H1 (cell line): ENCODE data around the gene BTBD9. TPM values are rescaled to one million over a fixed set of nuclear protein-coding genes. Genes with fewer than 3 reads are reported as not detected.
"Not testable (repeated sequence)": the region's sequence is repeated elsewhere in the genome, so short reads cannot be mapped to it uniquely, and the experiment has no call there.

Experiments used
- CTCF ChIA-PET: fragments of 300-600 bp; sonication (Branson Sonifier 250); formaldehyde crosslinking; loops from one replicate; lab custom pipeline; 2021; ENCODE audit not compliant: partially characterized antibody; lab: Charles Lee
- POLR2A ChIA-PET: fragments of 300-600 bp; sonication (Branson Sonifier 250); formaldehyde crosslinking; loops from one replicate; lab custom pipeline; 2021; ENCODE audit warnings: inconsistent platforms; ENCODE audit not compliant: partially characterized antibody; lab: Charles Lee
- DNase-seq, 2 experiments: peaks; one replicate each; pipeline versions ENCODE4 v3.0.0 to v3.0.0-alpha.2; 2010 to 2022; ENCODE audit warnings: low spot score in 2 of 2, low read depth in 1 of 2, mixed read lengths in 1 of 2
- FAIRE-seq: peaks from 2 replicates; lab custom pipeline; 2011; peaks lifted over from hg19 to GRCh38; lab: Jason Lieb, UNC
- H2AFZ ChIP-seq: 2 replicates; pipeline ENCODE4 v1.8.1; 2012; ENCODE audit warnings: low read length, inconsistent platforms
- H2AK5ac ChIP-seq: 2 replicates; pipeline ENCODE4 v1.6.1; 2013; ENCODE audit warnings: low read depth, low read length
- H2BK120ac ChIP-seq: replicated peaks from 2 replicates; pipeline ENCODE3; 2013; ENCODE audit warnings: low read depth, low read length, inconsistent platforms
- H2BK12ac ChIP-seq: 2 replicates; pipeline ENCODE4 v1.6.1; 2013; ENCODE audit warnings: low read depth, low read length
- H2BK15ac ChIP-seq: 2 replicates; pipeline ENCODE4 v1.6.1; 2013; ENCODE audit warnings: low read length
- H2BK20ac ChIP-seq: 2 replicates; pipeline ENCODE4 v1.6.1; 2013; ENCODE audit warnings: low read length
- H2BK5ac ChIP-seq: 2 replicates; pipeline ENCODE4 v1.6.1; 2013; ENCODE audit warnings: low read depth, low read length
- H3K14ac ChIP-seq: 2 replicates; pipeline ENCODE4 v1.6.1; 2013; ENCODE audit warnings: inconsistent platforms; ENCODE audit not compliant: insufficient read length
- H3K18ac ChIP-seq: 2 replicates; pipeline ENCODE4 v1.6.1; 2013; ENCODE audit warnings: low read length; ENCODE audit errors: extremely low read depth
- H3K23ac ChIP-seq: 2 replicates; pipeline ENCODE4 v1.6.1; 2013; ENCODE audit warnings: inconsistent platforms; ENCODE audit not compliant: insufficient read length
- H3K23me2 ChIP-seq: 2 replicates; pipeline ENCODE4 v1.6.1; 2013; ENCODE audit warnings: low read depth, low read length
- H3K27ac ChIP-seq: 2 replicates; pipeline ENCODE4 v1.6.1; 2011; ENCODE audit warnings: low read depth, low read length, inconsistent platforms
- H3K27me3 ChIP-seq, 4 experiments: replicated peaks in 1 of 4; 1 replicate in 1 of 4; 2 replicates in 3 of 4; pipeline versions ENCODE4 v1.6.1 to v1.8.1; 2011 to 2013; ENCODE audit warnings: low read length in 3 of 4, mild to moderate bottlenecking in 3 of 4, inconsistent platforms in 2 of 4, mixed read lengths in 2 of 4, moderate library complexity in 1 of 4; ENCODE audit not compliant: control insufficient read depth in 3 of 4, insufficient read depth in 3 of 4; ENCODE audit errors: extremely low read depth in 1 of 4
- H3K36me3 ChIP-seq, 4 experiments: 2 replicates each; pipeline versions ENCODE4 v1.6.1 to v1.8.1; 2011 to 2013; ENCODE audit warnings: mild to moderate bottlenecking in 4 of 4, low read length in 3 of 4, moderate library complexity in 2 of 4, control low read depth in 1 of 4, inconsistent platforms in 1 of 4; ENCODE audit not compliant: insufficient read depth in 4 of 4, control insufficient read depth in 2 of 4
- H3K4ac ChIP-seq: replicated peaks from 2 replicates; pipeline ENCODE3; 2013; ENCODE audit warnings: low read length, low read depth, mixed read lengths, inconsistent platforms; ENCODE audit not compliant: insufficient read length
- H3K4me1 ChIP-seq, 4 experiments: replicated peaks in 1 of 4; 1 replicate in 1 of 4; 2 replicates in 3 of 4; pipeline versions ENCODE4 v1.6.1 to v1.8.1; 2011 to 2013; ENCODE audit warnings: low read length in 3 of 4, inconsistent platforms in 2 of 4, mixed read lengths in 1 of 4; ENCODE audit not compliant: insufficient read depth in 4 of 4, control insufficient read depth in 3 of 4
- H3K4me2 ChIP-seq, 2 experiments: 2 replicates each; pipeline versions ENCODE4 v1.6.1 to v1.8.1; 2011 to 2013; ENCODE audit warnings: low read depth in 2 of 2, low read length in 2 of 2, control low read depth in 1 of 2, inconsistent platforms in 1 of 2, mild to moderate bottlenecking in 1 of 2; ENCODE audit not compliant: insufficient read depth in 1 of 2
- H3K4me3 ChIP-seq, 4 experiments: fragments of 200-600, 300-600 bp in 1 of 4; sonication (generic), shearing (Covaris generic), sonication (Bioruptor Twin) in 1 of 4; 2 replicates each; pipeline versions ENCODE4 v1.5.1 to v1.8.1; 2011 to 2016; ENCODE audit warnings: low read length in 4 of 4, low read depth in 3 of 4, control low read depth in 2 of 4, inconsistent platforms in 2 of 4, mild to moderate bottlenecking in 2 of 4, mixed read lengths in 1 of 4, moderate library complexity in 1 of 4; ENCODE audit not compliant: insufficient read depth in 2 of 4; ENCODE audit errors: extremely low read depth in 1 of 4
- H3K56ac ChIP-seq: replicated peaks from 2 replicates; pipeline ENCODE3; 2013; ENCODE audit warnings: low read depth, mild to moderate bottlenecking, mixed read lengths, low read length, inconsistent platforms; ENCODE audit not compliant: insufficient read length
- H3K79me1 ChIP-seq: 2 replicates; pipeline ENCODE4 v1.6.1; 2013; ENCODE audit warnings: low read depth, low read length, control low read depth
- H3K79me2 ChIP-seq, 2 experiments: 2 replicates each; pipeline versions ENCODE4 v1.6.1 to v1.8.1; 2012 to 2013; ENCODE audit warnings: low read length in 2 of 2, mild to moderate bottlenecking in 2 of 2, inconsistent platforms in 1 of 2; ENCODE audit not compliant: insufficient read depth in 2 of 2, control insufficient read depth in 1 of 2
- H3K9ac ChIP-seq, 4 experiments: replicated peaks in 1 of 4; 1 replicate in 1 of 4; 2 replicates in 3 of 4; pipeline versions ENCODE4 v1.6.1 to v1.8.1; 2011 to 2013; ENCODE audit warnings: low read depth in 3 of 4, low read length in 3 of 4, control low read depth in 2 of 4, mild to moderate bottlenecking in 2 of 4, moderate library complexity in 2 of 4, inconsistent platforms in 1 of 4; ENCODE audit errors: extremely low read depth in 1 of 4
- H3K9me3 ChIP-seq, 2 experiments: 2 replicates each; pipeline versions ENCODE4 v1.6.1 to v1.8.1; 2012 to 2013; ENCODE audit warnings: mild to moderate bottlenecking in 2 of 2, moderate library complexity in 2 of 2, control low read depth in 1 of 2, inconsistent platforms in 1 of 2, low read depth in 1 of 2, low read length in 1 of 2, mixed read lengths in 1 of 2; ENCODE audit not compliant: insufficient read depth in 2 of 2
- H4K20me1 ChIP-seq, 2 experiments: replicated peaks in 1 of 2; 2 replicates each; pipeline versions ENCODE3 to v1.8.1; 2011 to 2013; ENCODE audit warnings: inconsistent platforms in 2 of 2, low read length in 2 of 2, mild to moderate bottlenecking in 1 of 2; ENCODE audit not compliant: insufficient read depth in 2 of 2, control insufficient read depth in 1 of 2
- H4K5ac ChIP-seq: 2 replicates; pipeline ENCODE4 v1.6.1; 2013; ENCODE audit warnings: low read length, low read depth, mixed read lengths, inconsistent platforms; ENCODE audit not compliant: insufficient read length
- H4K8ac ChIP-seq: 2 replicates; pipeline ENCODE4 v1.8.0; 2013; ENCODE audit warnings: mild to moderate bottlenecking, moderate library complexity, low read length, inconsistent platforms; ENCODE audit not compliant: insufficient read depth; ENCODE audit errors: extremely low read depth
- H4K91ac ChIP-seq: replicated peaks from 2 replicates; pipeline ENCODE3; 2013; ENCODE audit warnings: low read length, mixed read lengths, inconsistent platforms; ENCODE audit not compliant: insufficient read length
- WGBS, 2 experiments: shearing (Covaris generic) in 1 of 2; methylation state at CpG; one replicate each; pipeline versions ENCODE4 v1.1.6 to v1.1.7; 2013 to 2015; ENCODE audit warnings: low lambda C conversion rate in 2 of 2, mixed read lengths in 2 of 2, inconsistent platforms in 1 of 2, low coverage in 1 of 2, missing lambda C conversion rate in 1 of 2; ENCODE audit not compliant: insufficient replicate concordance in 2 of 2, insufficient coverage in 1 of 2, insufficient read length in 1 of 2; ENCODE audit errors: extremely low coverage in 1 of 2, missing lambda C conversion rate in 1 of 2; 5-methylcytosine and 5-hydroxymethylcytosine counted together
- polyA plus RNA-seq, 7 experiments: library from polyadenylated mRNA; depleted of rRNA in 3 of 7; stranded (reverse) in 5 of 7; unstranded in 2 of 7; fragments of >200 nt in 5 of 7; fragments of 200-250 nt in 2 of 7; gene quantifications; 1 replicate in 5 of 7; 2 replicates in 1 of 7; 4 replicates in 1 of 7; pipeline versions ENCODE4 v1.2.1 to v1.2.3, GENCODE V29; 2011 to 2013; ENCODE audit warnings: missing spikeins in 2 of 7, mixed read lengths in 2 of 7
- total RNA-seq: library from RNA; stranded (reverse); fragmentation: NEBNext Ultra II Directional; extraction: Animal tissue kit (Norgen Biotek cat#: 25700); gene quantifications from 2 replicates; pipeline ENCODE4 v1.2.1, GENCODE V29; 2021

Gene BTBD9
- total and polyA plus RNA-seq, 2 of the 8 experiments (the other 6 are each of a cell fraction or from before 2014, with no cell fraction given): 0.92 to 4.1 TPM

DNA sequence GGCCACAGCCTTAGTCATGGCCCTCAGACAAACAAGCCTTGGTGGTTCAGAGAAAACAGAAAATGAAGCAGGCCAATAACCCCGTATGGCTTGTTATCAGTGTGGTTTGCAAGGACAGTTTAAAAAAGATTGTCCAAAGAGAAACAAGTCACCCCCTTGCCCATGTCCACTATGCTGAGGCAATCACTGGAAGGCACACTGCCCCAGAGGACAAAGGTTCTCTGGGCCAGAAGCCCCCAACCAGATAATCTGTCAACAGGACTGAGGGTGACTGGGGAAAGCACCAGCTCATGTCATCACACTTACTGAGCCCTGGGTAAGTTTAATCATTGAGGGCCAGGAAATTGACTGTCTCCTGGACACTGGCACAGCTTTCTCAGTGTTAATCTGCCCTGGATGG is 20.4 kb downstream of the BTBD9 start:
- not testable (repeated sequence) for FAIRE-seq

DNA sequence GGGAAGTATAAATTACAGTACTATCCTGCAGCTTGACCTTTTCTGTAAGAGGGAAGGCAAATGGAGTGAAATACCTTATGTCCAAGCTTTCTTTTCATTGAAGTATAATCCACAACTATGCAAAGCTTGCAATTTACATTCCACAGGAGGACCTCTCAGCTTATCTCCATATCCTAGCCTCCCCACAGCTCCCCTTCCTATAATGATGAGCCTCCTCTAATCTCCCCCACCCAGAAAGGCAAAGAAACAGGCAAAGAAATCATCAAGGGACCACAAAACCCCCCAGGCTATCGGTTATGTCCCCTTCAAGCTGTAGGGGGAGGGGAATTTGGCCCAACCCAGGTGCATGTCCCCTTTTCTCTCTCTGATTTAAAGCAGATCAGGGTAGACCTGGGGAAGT is 21.4 kb downstream of the BTBD9 start:
- H4K91ac ChIP-seq, H3K14ac ChIP-seq, H3K36me3 ChIP-seq, H3K27me3 ChIP-seq, FAIRE-seq, H4K5ac ChIP-seq, H2AK5ac ChIP-seq, H3K4me1 ChIP-seq, H3K27ac ChIP-seq, H3K4me3 ChIP-seq, H3K23me2 ChIP-seq, H3K23ac ChIP-seq, H3K18ac ChIP-seq, H2BK120ac ChIP-seq, H2BK12ac ChIP-seq, H2AFZ ChIP-seq, H2BK20ac ChIP-seq, H3K4ac ChIP-seq, DNase-seq, H2BK5ac ChIP-seq, H4K20me1 ChIP-seq, H4K8ac ChIP-seq, H3K56ac ChIP-seq, H3K79me1 ChIP-seq, CTCF ChIA-PET, H3K9me3 ChIP-seq, H3K79me2 ChIP-seq, POLR2A ChIA-PET, H2BK15ac ChIP-seq, H3K4me2 ChIP-seq, H3K9ac ChIP-seq: not testable (repeated sequence)
- 60% methylated on average over 1 of the region's 1 CpG; no CpG with 5 or more reads in 1 of the 2 experiments for WGBS, 2 experiments

More for the DNA sequence above, 20.4 kb downstream of the BTBD9 start:
- H3K4me3 ChIP-seq, H3K79me1 ChIP-seq, H2BK20ac ChIP-seq, POLR2A ChIA-PET, H4K20me1 ChIP-seq, DNase-seq, H4K91ac ChIP-seq, H3K56ac ChIP-seq, H3K9ac ChIP-seq, H3K36me3 ChIP-seq, H3K79me2 ChIP-seq, H3K18ac ChIP-seq, H2AFZ ChIP-seq, H3K23ac ChIP-seq, H2BK5ac ChIP-seq, H4K5ac ChIP-seq, H3K27ac ChIP-seq, H3K4ac ChIP-seq, H3K4me1 ChIP-seq, H2BK120ac ChIP-seq, H3K23me2 ChIP-seq, H2BK12ac ChIP-seq, H3K9me3 ChIP-seq, H4K8ac ChIP-seq, H2BK15ac ChIP-seq, H3K14ac ChIP-seq, CTCF ChIA-PET, H3K27me3 ChIP-seq, H3K4me2 ChIP-seq, H2AK5ac ChIP-seq: not testable (repeated sequence)
- 84% methylated on average over 1 of the region's 1 CpG; no CpG with 5 or more reads in 1 of the 2 experiments for WGBS, 2 experiments
